SIG-M5 (cell line): ENCODE measurements around the gene FAM117B.

Experiments
- DNase-seq: peaks from one replicate; lab custom pipeline; 2025; lab: John Stamatoyannopoulos, UW

The FAM117B gene

GRCh38 chr2:202634556-202635427 lies at the start of gene FAM117B:
Gene FAM117B (plus strand): TSS chr2:202634969. CDS start chr2:202635188, 219 bp downstream.
- DNase-seq: peak; percentile 91

GRCh38 chr2:202588647-202589581 lies 45.9 kb upstream of the FAM117B start:
- DNase-seq: no peak

- DNase-seq: no peak
Observed at GRCh38 chr2:202589582-202589949, 45.2 kb upstream of the FAM117B start.

GRCh38 chr2:202592566-202592965 lies 42.2 kb upstream of the FAM117B start:
- DNase-seq: no peak

- DNase-seq: no peak
Observed at GRCh38 chr2:202599105-202599504, 35.7 kb upstream of the FAM117B start.

- DNase-seq: no peak
Observed at GRCh38 chr2:202599911-202600310, 34.9 kb upstream of the FAM117B start.

GRCh38 chr2:202604699-202605098 lies 30.1 kb upstream of the FAM117B start:
- no peak for DNase-seq

GRCh38 chr2:202605174-202605573 lies 29.6 kb upstream of the FAM117B start:
- DNase-seq: no peak

GRCh38 chr2:202608142-202608852 lies 26.5 kb upstream of the FAM117B start:
- DNase-seq: peak; percentile 20

- peak; percentile 76 for DNase-seq
Observed at GRCh38 chr2:202609381-202610145, 25.2 kb upstream of the FAM117B start.

GRCh38 chr2:202610380-202610779 lies 24.4 kb upstream of the FAM117B start:
- no peak for DNase-seq

GRCh38 chr2:202612145-202612544 lies 22.6 kb upstream of the FAM117B start:
- DNase-seq: peak; percentile 10

- DNase-seq: no peak
Observed at GRCh38 chr2:202613479-202613878, 21.3 kb upstream of the FAM117B start.

GRCh38 chr2:202624133-202624532 lies 10.6 kb upstream of the FAM117B start:
- no peak for DNase-seq

- no peak for DNase-seq
Observed at GRCh38 chr2:202627042-202627441, 7.7 kb upstream of the FAM117B start.

GRCh38 chr2:202628646-202629198 lies 6.0 kb upstream of the FAM117B start:
- no peak for DNase-seq

- no peak for DNase-seq
Observed at GRCh38 chr2:202632682-202633290, 2.0 kb upstream of the FAM117B start.

GRCh38 chr2:202633470-202633869 lies 1.3 kb upstream of the FAM117B start:
- DNase-seq: no peak

- DNase-seq: no peak
Observed at GRCh38 chr2:202635428-202636212, 851 bp downstream of the FAM117B start.

GRCh38 chr2:202636213-202636513 lies 1.4 kb downstream of the FAM117B start:
- DNase-seq: no peak
